CD4-positive, alpha-beta T cell treated with Interferon alpha-2 for 1 hour (primary cell): Measurements from ENCODE around the gene NOL4L.

ENCODE experiments used
- DNase-seq, 2 donors: peaks; one replicate each; pipeline ENCODE4 v3.0.0-alpha.2; 2020 to 2022

The NOL4L gene

GRCh38 chr20:32521780-32522525 is 63.2 kb downstream of the NOL4L start:
- DNase-seq, result peak; percentile 64 to 72

DNA sequence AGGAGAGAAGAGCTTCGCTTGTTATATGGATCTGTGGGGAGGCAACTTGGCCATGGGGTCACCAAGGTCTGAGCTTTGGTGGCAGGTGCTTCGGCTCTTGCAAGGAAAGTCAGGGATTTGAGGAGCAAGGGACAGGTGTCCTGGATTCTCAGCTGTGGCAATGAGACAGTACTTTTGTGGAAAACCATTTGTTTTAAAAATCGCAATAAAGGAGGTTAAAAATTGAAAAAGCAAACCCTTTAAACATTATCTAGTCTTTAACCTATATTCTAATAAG is 64.3 kb downstream of the NOL4L start:
- DNase-seq, result no peak

DNA sequence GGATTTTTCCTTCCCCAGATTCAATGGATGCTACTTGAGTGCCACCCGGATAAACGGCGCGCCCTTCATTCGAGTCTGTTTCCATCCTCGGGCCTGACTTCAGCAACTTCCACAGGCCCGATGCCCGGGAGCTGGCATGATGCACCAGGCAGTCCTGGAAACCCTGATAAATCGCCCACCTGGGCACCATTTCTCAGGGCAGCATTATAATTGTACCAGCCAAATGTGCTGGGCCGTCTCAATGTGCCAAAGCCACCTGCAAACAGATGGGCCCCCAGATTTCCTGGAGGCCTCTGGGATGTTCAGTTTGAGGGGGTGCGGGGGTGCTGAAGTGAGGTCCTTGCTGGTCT is 65.8 kb downstream of the NOL4L start:
- DNase-seq, result no peak

GRCh38 chr20:32518593-32519380 is 66.3 kb downstream of the NOL4L start:
- DNase-seq, result no peak

DNA sequence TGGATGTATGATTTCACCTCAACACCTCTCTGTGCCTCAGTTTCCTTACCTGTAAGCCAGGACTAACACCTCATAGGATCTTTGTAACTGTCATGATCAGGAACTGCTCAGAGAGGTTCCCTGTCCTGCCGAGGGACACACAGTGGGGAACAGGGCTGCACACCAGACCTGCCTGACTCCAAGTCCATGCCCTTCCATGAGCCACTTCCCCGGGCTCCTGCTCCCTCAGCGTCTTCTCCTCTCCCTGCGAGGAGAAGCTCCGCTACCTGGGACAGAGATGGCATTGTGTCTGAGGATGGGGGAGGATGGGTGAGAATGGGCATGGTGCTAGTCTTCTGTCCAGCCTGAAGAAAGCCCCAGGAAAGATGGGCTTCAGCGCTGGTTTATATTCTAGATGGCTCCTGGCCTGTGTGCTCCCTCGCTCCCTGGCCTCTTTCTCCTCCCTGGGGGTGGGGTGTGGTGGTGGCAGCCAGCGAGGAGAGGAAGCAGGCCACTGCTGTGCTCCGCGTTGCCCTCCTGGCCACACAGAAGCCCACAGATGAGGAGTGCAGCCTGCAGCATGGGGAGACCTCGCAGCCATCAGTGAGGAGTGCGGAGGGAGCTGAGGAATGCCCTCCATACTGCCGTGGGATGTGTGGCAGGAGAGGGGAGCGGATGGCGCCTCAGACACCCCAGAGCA is 67.1 kb downstream of the NOL4L start:
- no peak for DNase-seq

DNA sequence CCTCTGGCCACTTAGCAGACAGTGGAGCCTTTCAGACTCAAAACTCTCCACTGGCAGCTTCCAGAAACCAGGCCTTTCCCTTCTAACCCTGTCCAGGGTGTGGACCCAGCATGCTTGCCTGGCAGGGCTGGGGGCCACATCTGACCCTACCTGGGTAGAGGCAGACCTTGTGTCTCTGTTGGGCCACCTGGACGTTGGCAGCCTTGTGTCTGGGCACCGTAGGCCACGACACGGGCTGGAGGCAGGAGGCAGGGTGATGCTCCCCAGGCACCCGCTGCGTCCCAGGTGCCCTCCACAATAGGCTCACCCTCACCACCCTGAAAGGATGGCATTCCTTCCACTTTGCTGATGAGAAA is 67.6 kb downstream of the NOL4L start:
- no peak for DNase-seq

DNA sequence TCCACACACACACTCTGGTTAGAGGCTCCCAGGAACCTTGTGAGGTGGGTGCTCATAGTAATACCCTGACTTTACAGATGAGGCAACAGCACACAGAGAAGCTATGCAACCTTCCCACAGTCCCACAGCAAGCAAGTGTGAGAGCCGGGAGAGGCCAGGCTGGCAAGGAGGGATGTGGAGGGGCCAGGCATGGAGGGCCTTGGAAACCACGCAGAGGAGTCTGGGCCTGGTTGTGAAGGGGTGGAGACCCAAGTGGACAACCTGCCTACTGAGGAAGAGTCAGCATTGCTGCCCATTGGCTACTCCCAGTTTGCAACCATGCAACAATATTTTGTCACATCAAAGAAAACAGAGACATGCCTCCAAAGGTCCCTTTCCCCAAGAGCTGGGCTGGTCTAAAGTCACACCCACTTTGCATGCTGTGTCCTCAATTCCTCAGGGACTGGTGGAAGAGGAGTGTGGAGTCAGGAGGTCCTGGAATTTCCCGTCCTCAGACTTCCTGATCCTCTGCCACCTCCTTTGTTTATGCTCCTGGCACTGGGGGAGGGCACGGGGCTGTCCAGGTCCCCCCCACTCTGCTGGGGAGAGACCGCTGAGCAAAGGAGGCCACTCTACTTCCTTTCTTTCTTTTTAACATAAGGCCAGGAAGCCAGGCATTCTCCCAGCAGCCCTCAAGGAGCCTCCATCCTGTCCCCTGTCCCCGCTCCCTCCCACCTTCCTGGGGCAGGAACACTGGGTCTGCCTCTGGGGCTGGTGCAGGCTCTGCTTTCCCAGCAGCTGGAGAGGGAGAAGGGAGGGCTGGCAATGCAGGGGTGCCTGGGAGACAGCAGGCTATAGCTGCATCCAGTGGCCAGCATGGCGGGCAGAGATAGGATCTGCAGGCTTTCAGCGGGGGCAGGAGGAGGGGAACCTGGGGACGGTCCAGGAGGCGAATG is 68.3 kb downstream of the NOL4L start:
- DNase-seq, result no peak

DNA sequence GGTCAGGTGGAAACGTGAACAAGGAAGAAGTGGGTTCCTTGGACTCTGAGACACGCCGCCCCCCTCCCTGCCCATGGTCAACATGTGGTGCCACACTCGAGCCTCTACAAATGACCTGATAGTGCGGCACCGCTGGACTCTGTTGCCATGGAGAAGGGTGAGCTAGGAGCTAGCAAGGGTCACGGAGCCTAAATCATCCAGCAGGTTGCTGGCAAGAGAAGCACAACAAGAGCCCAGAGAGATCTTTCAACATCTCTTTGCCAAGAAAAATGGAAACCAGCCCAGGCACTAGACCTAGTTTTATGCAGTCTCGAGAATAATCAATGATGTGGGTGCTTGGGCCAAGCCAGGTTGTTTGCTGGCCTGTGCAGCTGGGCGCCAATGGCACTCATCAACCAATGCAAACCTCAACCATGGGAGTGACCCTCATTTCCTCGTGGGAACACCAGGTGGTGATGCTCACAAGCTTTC is 69.5 kb downstream of the NOL4L start:
- no peak for DNase-seq

DNA sequence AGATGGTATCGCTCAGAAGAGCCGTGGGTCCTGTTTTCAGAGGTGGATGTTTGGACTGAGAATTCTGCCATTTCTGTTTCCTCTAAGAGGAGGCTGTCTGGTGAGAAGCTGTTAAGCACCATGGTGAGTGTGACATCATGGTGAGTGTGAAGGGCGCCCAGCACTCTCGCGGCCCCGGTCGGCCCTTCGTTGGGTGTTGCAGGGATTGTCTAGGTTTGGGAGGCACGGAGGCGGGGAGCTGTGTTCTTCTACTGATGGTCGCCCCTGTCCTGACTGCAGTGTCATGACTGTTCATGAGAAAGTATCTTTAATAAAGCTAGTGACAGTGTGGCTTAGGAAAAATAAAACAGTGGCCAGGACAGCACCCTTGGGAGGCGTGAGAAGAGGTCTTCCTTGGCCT is 70.4 kb downstream of the NOL4L start:
- no peak for DNase-seq

- no peak for DNase-seq
Measured at GRCh38 chr20:32513031-32513866, 71.9 kb downstream of the NOL4L start.

- no peak for DNase-seq
Measured at GRCh38 chr20:32512047-32512385, 73.1 kb downstream of the NOL4L start.

- DNase-seq, result no peak
Measured at GRCh38 chr20:32511358-32512046, 73.6 kb downstream of the NOL4L start.

DNA sequence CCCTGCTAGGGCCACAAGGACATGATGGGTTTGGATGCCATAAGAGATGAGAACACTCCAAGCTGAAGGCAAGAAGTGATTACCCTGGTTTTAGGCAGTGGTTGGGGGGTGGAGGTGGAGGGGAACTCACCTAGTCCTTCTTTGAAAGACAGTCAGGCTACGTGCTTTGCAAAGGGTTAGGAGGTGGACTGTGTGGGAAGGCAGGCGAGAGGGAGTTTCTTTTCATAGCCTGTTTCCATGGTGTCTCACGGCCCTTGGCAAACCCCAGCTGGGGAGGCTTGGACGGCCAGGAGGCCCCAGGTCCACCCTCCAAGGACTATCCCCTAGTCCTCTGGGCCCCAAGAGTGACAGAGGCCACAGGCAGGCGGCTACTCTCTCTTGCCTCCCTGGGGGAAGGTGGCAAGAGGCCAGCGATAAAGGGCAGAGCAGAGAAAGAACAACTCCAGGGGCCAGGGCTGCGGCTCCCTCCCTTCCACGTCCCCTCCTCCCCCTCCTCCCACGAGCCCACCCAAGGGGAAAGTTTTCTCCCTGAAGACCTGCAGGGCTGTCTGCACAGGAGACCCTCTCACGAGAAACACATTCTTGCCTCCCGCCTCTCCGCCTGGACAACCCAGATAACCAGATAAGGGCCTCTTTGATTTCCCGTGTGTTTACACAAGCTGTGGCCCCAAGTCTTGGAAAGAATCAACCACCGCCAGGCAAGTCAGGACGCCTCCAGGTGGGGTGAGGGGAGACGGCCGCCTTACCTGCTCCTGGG is 74.4 kb downstream of the NOL4L start:
- no peak for DNase-seq

DNA sequence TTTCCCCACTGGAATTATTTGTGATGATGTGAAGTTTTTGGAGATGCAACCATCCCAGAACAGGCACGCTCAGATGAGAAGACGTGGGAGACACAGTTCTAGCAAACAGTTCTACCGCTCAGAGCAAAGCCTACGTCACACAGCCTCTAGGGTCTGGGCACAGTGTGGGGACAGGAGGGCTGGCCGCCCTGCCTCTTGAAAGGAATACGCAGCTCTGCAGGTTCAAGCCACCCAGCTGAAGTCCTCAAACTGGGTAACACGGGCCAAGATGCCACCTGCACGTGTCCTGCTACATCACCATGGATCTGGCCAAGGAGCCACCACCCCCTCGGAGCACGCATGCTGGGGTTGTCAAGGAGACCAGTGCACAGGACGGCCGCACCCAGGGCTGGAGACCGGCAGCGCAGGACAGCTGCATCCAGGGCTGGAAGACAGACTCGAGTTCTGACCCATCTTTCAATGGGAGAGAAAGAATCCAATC is 75.0 kb downstream of the NOL4L start:
- DNase-seq, result no peak

GRCh38 chr20:32509639-32510066 is 75.5 kb downstream of the NOL4L start:
- DNase-seq, result peak; percentile 52 to 74

- DNase-seq, result no peak
Measured at GRCh38 chr20:32508775-32509119, 76.4 kb downstream of the NOL4L start.

DNA sequence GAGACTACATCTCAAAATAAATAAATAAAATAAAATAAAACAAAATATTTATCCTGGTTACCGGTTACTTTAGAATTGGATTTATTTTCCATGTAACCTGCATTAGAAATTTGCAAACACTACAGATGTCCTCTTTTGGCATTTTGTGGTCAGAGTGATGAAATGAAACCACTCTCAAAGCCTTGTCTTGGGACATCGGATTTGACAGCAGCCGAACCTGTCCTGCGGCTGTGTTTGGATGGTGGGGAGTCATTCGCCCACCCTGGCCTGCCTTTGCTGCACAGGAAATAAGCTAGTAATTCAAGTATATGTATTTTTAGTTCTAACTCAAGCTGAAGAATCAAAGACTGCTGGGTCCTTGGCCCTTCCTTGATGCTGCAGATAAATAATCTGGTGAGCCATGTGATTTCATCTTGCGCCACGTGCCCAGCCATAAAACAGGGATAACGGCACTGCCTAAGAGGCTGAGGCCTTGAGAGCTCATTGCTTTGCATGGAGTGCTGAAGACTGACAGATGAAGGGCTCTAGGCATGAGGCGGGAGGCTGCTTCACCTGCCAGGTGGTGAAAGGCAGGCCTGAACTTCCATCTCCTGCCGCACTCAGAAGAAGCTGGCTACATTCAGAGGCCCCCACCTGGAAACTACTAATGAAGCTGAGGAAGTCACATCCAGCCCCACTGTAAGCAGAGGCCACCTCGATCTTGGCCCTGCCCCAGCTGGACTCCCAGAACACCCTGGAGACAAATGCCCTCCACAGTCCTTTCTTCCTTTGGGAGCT is 76.9 kb downstream of the NOL4L start:
- DNase-seq, result no peak

DNA sequence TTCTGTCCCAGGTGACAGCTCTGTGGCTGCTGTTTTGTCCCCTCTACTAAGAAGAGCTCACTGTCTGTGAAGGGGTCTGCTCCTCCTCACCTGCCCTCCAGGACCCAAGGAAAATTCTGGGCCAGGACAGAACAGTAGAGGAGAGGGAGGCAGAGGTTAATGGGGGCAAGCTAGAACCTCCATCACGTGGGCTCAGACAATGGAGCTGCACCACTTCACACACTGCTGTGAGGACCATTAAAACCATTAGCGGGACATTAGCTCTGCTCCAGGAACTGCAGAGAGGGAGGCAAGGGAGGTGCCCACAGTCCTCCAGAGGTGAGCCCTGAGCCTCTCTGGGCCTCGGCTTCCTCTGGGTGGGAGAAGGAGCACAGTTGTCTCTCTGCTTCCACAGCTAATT is 78.4 kb downstream of the NOL4L start:
- DNase-seq, result no peak

DNA sequence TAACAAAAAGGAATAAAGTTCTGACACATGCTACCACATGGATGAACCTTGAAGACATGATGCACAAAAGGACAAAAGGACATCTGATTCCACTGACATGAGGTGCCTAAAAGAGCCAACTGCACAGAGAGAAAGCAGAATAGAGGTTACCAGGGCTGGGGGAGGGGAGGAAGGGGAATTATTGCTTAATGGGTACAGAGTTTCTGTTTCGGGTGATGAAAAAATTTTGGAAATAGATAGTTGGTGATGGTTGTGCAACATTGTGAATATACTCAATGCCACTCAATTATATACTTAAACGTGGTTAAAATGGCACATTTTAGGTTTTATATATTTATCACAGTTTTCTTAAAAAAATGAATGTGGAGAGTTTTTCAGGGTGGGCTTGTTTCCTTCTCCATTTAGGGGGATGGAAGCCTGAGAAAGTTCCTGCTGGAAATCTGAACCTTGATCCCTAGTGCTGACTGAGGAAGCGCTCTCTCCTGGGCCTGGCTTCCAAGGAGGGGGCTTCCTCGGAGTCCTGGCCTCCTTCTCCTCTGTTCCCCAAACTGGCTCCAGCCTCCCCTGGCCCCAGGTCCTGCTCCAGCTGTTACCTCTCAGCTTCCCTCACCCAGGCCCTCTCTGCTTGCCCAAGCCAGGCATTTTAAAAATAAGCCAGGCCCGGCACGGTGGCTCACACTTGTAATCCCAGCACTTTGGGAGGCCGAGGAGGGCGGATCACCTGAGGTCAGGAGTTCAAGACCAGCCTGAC is 79.2 kb downstream of the NOL4L start:
- DNase-seq, result no peak
